Gastrocnemius medialis (tissue), 4 donors: ENCODE measurements around the gene SMYD2. TPM values are rescaled to one million over a fixed set of nuclear protein-coding genes. Genes with fewer than 3 reads are reported as not detected.

Experiments
- ATAC-seq, 2 donors: fragments of 150-250 bp; one replicate each; pipeline ENCODE4 v1.9.1; 2016
- DNase-seq, 2 donors: peaks; one replicate each; pipeline ENCODE4 v3.0.0-alpha.2; 2019
- H3K27ac ChIP-seq, 4 donors: fragments of 200-600 bp; sonication (generic); 1 replicate in 1 of 4; 2 replicates in 3 of 4; pipeline ENCODE4 v1.5.1; 2016 to 2018; ENCODE audit warnings: mild to moderate bottlenecking in 2 of 4, moderate library complexity in 1 of 4
- H3K27me3 ChIP-seq, 3 donors: fragments of 200-600 bp; sonication (generic) in 2 of 3; 1 replicate in 1 of 3; 2 replicates in 2 of 3; pipeline versions ENCODE4 v1.5.1 to v1.6.0; 2016 to 2019; ENCODE audit warnings: mild to moderate bottlenecking in 1 of 3, moderate library complexity in 1 of 3
- H3K36me3 ChIP-seq, 2 donors: fragments of 200-600 bp; sonication (generic) in 1 of 2; one replicate each; pipeline ENCODE4 v1.5.1; 2017 to 2018
- H3K4me1 ChIP-seq, 2 donors: fragments of 200-600 bp; sonication (generic) in 1 of 2; one replicate each; pipeline ENCODE4 v1.5.1; 2016 to 2017; ENCODE audit warnings: mild to moderate bottlenecking in 2 of 2
- H3K4me3 ChIP-seq, 4 donors: fragments of 200-600 bp; sonication (generic) in 3 of 4; 1 replicate in 1 of 4; 2 replicates in 3 of 4; pipeline ENCODE4 v1.5.1; 2016 to 2019; ENCODE audit warnings: mild to moderate bottlenecking in 2 of 4
- H3K9me3 ChIP-seq, 3 donors: fragments of 200-600 bp; sonication (generic) in 2 of 3; 1 replicate in 1 of 3; 2 replicates in 2 of 3; pipeline ENCODE4 v1.5.1; 2016 to 2019
- POLR2A ChIP-seq, 2 donors: fragments of 450-650 bp; IDR thresholded peaks; one replicate each; pipeline ENCODE4 v1.6.1; 2017; ENCODE audit warnings: antibody characterized with exemption in 2 of 2, mild to moderate bottlenecking in 2 of 2, moderate library complexity in 2 of 2
- in situ Hi-C, 4 donors: fragments of 200-750 bp; cut with MboI; loops; one replicate each; pipeline versions ENCODE4 v1.15.0 to v1.8.0; 2017; ENCODE audit warnings: low sequenced_read_pairs in 4 of 4
- intact Hi-C: fragments of 100-400 bp; cut with DNase I; formaldehyde crosslinking; loops from one replicate; pipeline ENCODE4 v1.15.1; 2023; ENCODE audit warnings: low total_unique reads
- total RNA-seq, 4 donors: library from RNA; depleted of rRNA; stranded (reverse); fragments of >200 nt; gene quantifications; one replicate each; pipeline versions ENCODE4 v1.1.0 to v1.2.3, GENCODE V29; 2016
- TF ChIP-seq, protein P1 (sequence below), 5 experiments: fragments of 450-650 bp in 3 of 5; fragments of 200-600 bp in 2 of 5; sonication (generic) in 2 of 5; IDR thresholded peaks in 4 of 5; conservative IDR thresholded peaks in 1 of 5; 1 replicate in 4 of 5; 2 replicates in 1 of 5; pipeline ENCODE4 v1.5.1; 2016 to 2019; ENCODE audit warnings: antibody characterized with exemption in 5 of 5, mild to moderate bottlenecking in 3 of 5, moderate library complexity in 3 of 5

Gene SMYD2
- total RNA-seq, 4 donors from 2014 or later, result 57.2 to 112 (median 80.4) TPM

DNA sequence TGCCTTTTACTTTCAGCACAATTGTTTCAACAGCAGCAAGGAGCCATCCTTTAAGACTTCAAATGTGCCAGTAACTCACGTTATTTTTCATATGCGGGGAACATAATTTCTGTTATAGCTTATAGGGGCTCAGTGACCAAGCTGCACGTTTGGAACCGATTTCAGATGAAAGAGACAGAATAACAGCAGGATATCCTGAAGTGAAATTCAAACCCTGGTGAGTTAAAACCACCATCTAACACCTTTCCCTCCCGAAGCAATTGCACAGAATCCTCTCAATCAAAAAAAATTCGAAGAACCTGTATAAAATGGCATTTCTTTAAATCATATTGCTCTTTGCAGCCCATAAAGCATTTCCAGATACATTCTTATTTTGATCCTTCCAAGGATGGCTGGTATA is 6.9 kb downstream of the SMYD2 start:
- intact Hi-C loops (no loop called here), in situ Hi-C loops (no loop called here)
- DNase-seq, result no peak
- no peaks in the 10 kb centered on the region for H3K27me3 ChIP-seq
- ATAC-seq, result no peak
- H3K27ac ChIP-seq, result no peak overlapping the region
- H3K36me3 ChIP-seq, result no peaks in the 10 kb centered on the region
- no peak for TF ChIP-seq POLR2A (IDR thresholded peaks at IDR 0.05)
- TF ChIP-seq, protein P1, sequence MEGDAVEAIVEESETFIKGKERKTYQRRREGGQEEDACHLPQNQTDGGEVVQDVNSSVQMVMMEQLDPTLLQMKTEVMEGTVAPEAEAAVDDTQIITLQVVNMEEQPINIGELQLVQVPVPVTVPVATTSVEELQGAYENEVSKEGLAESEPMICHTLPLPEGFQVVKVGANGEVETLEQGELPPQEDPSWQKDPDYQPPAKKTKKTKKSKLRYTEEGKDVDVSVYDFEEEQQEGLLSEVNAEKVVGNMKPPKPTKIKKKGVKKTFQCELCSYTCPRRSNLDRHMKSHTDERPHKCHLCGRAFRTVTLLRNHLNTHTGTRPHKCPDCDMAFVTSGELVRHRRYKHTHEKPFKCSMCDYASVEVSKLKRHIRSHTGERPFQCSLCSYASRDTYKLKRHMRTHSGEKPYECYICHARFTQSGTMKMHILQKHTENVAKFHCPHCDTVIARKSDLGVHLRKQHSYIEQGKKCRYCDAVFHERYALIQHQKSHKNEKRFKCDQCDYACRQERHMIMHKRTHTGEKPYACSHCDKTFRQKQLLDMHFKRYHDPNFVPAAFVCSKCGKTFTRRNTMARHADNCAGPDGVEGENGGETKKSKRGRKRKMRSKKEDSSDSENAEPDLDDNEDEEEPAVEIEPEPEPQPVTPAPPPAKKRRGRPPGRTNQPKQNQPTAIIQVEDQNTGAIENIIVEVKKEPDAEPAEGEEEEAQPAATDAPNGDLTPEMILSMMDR (IDR thresholded peaks at IDR 0.05 in 4 of 5, conservative IDR thresholded peaks at IDR 0.05 in 1 of 5), result no peak
- H3K9me3 ChIP-seq, result no peaks in the 10 kb centered on the region
- no peak overlapping the region for H3K4me3 ChIP-seq
- peaks cover 12 to 25% of the 10 kb centered on the region in 2 donors for H3K4me1 ChIP-seq

DNA sequence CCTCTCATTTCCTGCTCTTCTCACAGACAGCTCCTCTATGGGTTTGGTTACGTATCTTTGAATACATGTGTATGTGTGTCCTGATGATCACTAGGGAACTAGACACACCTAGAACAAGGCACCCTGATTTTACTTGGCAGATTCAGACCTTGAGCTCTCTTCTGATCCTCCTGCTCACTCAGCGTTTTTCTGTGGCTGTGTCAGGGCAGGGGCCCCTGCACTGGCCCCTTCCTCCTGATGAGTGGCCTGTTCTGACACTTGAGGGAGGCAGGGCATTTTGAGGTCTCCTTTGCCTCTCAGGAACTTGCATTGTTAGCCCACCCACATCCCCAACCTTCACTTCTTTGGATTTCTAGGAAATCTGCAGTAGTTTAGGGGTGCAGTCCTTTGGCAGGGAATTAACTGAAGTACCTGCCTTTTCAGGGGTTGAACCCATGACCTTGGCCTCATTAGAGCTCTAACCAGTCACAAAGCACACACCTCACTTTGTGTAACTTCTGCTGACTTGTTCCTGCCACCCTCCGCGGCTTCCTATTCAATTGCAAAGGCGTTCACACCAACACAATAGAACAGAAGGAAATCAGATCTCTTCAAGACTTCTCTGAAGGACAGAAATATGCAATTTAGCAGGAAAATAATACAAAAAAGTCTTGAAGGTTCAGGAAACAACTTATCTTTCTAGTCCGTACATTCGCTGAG is 8.8 kb downstream of the SMYD2 start:
- DNase-seq (no peak), ATAC-seq (no peak)
- no peak overlapping the region for H3K4me3 ChIP-seq
- TF ChIP-seq, protein P1 (IDR thresholded peaks at IDR 0.05 in 4 of 5, conservative IDR thresholded peaks at IDR 0.05 in 1 of 5), result no peak
- no peak for TF ChIP-seq POLR2A (IDR thresholded peaks at IDR 0.05)
- peaks cover 13 to 27% of the 10 kb centered on the region in 2 donors for H3K4me1 ChIP-seq
- H3K27ac ChIP-seq, result no peak overlapping the region
- H3K9me3 ChIP-seq, result no peaks in the 10 kb centered on the region
- H3K27me3 ChIP-seq, result no peaks in the 10 kb centered on the region
- intact Hi-C loops (no loop called here), in situ Hi-C loops (no loop called here)
- no peaks in the 10 kb centered on the region for H3K36me3 ChIP-seq

DNA sequence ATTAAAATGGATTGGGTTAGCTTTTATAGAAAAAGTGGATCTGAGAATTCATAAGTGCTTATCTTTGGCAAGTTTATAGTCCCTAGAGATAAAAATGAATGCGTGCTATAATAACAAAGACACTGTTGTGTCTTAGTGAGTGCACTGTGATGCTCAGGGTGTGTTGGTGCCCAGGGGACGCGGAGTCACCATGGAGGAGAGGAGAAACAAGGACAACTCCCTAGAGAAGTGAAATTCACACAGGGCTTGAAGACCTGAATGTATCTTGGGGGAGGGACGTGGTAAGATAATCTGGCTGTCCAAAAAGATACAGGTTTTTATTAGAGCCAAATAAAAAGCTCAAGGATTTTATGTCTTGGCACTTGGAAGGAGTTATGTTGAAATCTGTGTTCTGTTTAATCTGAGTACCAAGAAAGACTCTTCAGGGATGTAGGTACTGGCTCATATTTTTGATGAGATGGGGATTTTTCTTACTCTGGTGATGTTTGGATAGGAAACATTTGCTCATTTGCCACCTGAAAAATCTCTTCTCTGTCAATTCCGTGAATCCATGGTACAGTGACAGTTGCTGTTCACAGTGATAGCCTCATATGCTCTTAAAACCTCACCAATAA is 9.6 kb downstream of the SMYD2 start:
- no peak overlapping the region for H3K4me3 ChIP-seq
- in situ Hi-C loops (no loop called here), intact Hi-C loops (no loop called here)
- H3K27ac ChIP-seq, result no peak overlapping the region
- no peak for ATAC-seq
- H3K27me3 ChIP-seq, result no peaks in the 10 kb centered on the region
- DNase-seq, result no peak
- H3K36me3 ChIP-seq, result no peaks in the 10 kb centered on the region
- no peak for TF ChIP-seq POLR2A (IDR thresholded peaks at IDR 0.05)
- H3K9me3 ChIP-seq, result no peaks in the 10 kb centered on the region
- peaks cover 18 to 35% of the 10 kb centered on the region in 2 donors for H3K4me1 ChIP-seq

DNA sequence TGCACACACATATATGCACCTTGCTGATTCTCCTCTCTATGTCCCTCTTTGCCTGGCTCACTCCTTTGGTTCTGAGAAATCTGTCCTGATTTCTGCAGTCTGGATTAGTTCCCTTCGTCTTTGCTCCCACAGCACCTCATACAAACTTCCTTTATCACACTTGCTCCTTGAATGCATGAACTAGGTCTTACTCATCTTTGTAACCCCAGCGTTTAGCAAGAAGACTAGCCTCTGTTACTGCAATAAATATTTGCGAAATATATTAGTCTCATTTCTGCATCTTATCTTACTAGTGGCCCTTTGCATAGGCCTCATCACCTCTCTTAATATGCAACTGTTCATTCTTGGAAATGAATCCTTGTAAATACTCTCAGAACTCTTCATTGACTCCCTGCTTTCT is 11.4 kb downstream of the SMYD2 start:
- Histone ChIP-seq H3K27me3 (no peaks in the 10 kb centered on the region), H3K36me3 (no peaks in the 10 kb centered on the region), H3K9me3 (no peaks in the 10 kb centered on the region), H3K4me1 (peaks cover 35 to 52% of the 10 kb centered on the region in 2 donors), H3K27ac (no peak overlapping the region), H3K4me3 (no peak overlapping the region)
- DNase-seq, result no peak
- in situ Hi-C loops (no loop called here), intact Hi-C loops (no loop called here)
- TF ChIP-seq POLR2A (IDR thresholded peaks at IDR 0.05), result no peak
- TF ChIP-seq, protein P1 (IDR thresholded peaks at IDR 0.05 in 4 of 5, conservative IDR thresholded peaks at IDR 0.05 in 1 of 5), result no peak
- no peak for ATAC-seq

DNA sequence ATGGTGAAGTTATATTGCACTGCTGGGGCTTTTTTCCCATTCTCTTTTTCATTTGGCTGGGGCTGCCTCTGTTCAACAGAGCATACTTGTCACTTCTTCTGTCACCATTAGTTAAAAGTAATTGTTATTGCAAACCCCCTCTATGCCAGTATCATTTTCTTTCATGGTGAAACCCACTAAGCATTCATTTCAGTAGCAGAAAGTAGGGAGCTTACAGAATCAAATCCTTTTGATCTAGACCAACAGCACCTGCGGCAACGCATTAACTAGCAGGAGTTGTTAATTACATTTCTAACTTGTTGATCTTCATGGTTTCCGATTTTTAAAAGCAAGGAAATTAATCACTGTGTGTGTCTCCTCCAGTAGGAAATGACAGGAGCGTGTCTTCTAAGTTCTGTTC is 15.0 kb downstream of the SMYD2 start:
- H3K27me3 ChIP-seq, result no peaks in the 10 kb centered on the region
- H3K27ac ChIP-seq, result peak overlapping the region in 1 of 4 donors; percentile 51
- TF ChIP-seq, protein P1 (IDR thresholded peaks at IDR 0.05 in 4 of 5, conservative IDR thresholded peaks at IDR 0.05 in 1 of 5), result no peak
- no peak for TF ChIP-seq POLR2A (IDR thresholded peaks at IDR 0.05)
- no peak for DNase-seq
- no peak overlapping the region for H3K4me3 ChIP-seq
- in situ Hi-C loops (no loop called here), intact Hi-C loops (loop anchor here (5.0 kb wide), 1 partner anchor 34 kb away; no protein-coding TSS in a partner anchor)
- H3K4me1 ChIP-seq, result peaks cover 33 to 43% of the 10 kb centered on the region in 2 donors
- H3K36me3 ChIP-seq, result no peaks in the 10 kb centered on the region
- no peaks in the 10 kb centered on the region for H3K9me3 ChIP-seq
- ATAC-seq, result no peak
